ENCODE results near the gene CACNA2D4.

Gene CACNA2D4

GRCh38 chr12:1795785-1796514 is 122.5 kb downstream of the CACNA2D4 start:
- CTCF ChIA-PET = interaction anchor here (0.8 to 2.5 kb wide), 4 partner anchors 47 to 144 kb away, joined by 3 to 18 read pairs (median 5); no protein-coding TSS in a partner anchor
- peak; percentile 92 for DNase-seq (ENCODE audit: extremely low spot score)
- no peak for TF ChIP-seq FOXM1 (IDR thresholded peaks at IDR 0.05; ENCODE audit: borderline replicate concordance)
- peak; percentile 87 for TF ChIP-seq PKNOX1 (IDR thresholded peaks at IDR 0.05)
- POLR2A ChIA-PET = no interaction called here

GRCh38 chr12:1795221-1795784 is 123.1 kb downstream of the CACNA2D4 start:
- CTCF ChIA-PET = interaction anchor here (0.8 to 2.5 kb wide), 4 partner anchors 48 to 144 kb away, joined by 3 to 18 read pairs (median 5); no protein-coding TSS in a partner anchor
- DNase-seq (ENCODE audit: extremely low spot score) = no peak
- POLR2A ChIA-PET = no interaction called here
- TF ChIP-seq NFRKB (IDR thresholded peaks at IDR 0.05) (no peak), CTBP1 (IDR thresholded peaks at IDR 0.05; ENCODE audit: borderline replicate concordance) (no peak), FOXK2 (IDR thresholded peaks at IDR 0.05) (no peak), TARDBP (IDR thresholded peaks at IDR 0.05) (no peak), HDGF (IDR thresholded peaks at IDR 0.05; ENCODE audit: borderline replicate concordance) (no peak), SUZ12 (IDR thresholded peaks at IDR 0.05) (no peak), ARNT (IDR thresholded peaks at IDR 0.05) (no peak), L3MBTL2 (conservative IDR thresholded peaks at IDR 0.05) (no peak), FOXA1 (IDR thresholded peaks at IDR 0.05) (no peak), PKNOX1 (IDR thresholded peaks at IDR 0.05) (no peak), LEF1 (IDR thresholded peaks at IDR 0.05; ENCODE audit: borderline replicate concordance) (no peak), ZNF384 (IDR thresholded peaks at IDR 0.05) (no peak), FOXM1 (IDR thresholded peaks at IDR 0.05; ENCODE audit: borderline replicate concordance) (no peak), ELF4 (IDR thresholded peaks at IDR 0.05) (no peak), BHLHE40 (IDR thresholded peaks at IDR 0.05; ENCODE audit: borderline replicate concordance) (no peak), SP1 (IDR thresholded peaks at IDR 0.05) (no peak)

GRCh38 chr12:1794440-1795090 is 123.9 kb downstream of the CACNA2D4 start:
- CTCF ChIA-PET = interaction anchor here (2.5 kb wide), 1 partner anchor 145 kb away, joined by 18 read pairs; no protein-coding TSS in a partner anchor
- TF ChIP-seq ZNF384 (IDR thresholded peaks at IDR 0.05) = no peak
- TF ChIP-seq FOXA1 (IDR thresholded peaks at IDR 0.05) = no peak
- TF ChIP-seq FOXM1 (IDR thresholded peaks at IDR 0.05; ENCODE audit: borderline replicate concordance) = no peak
- TF ChIP-seq SP1 (IDR thresholded peaks at IDR 0.05) = no peak
- TF ChIP-seq ARNT (IDR thresholded peaks at IDR 0.05) = no peak
- TF ChIP-seq ELF4 (IDR thresholded peaks at IDR 0.05) = no peak
- TF ChIP-seq NFRKB (IDR thresholded peaks at IDR 0.05) = no peak
- TF ChIP-seq FOXK2 (IDR thresholded peaks at IDR 0.05) = no peak
- no peak for TF ChIP-seq PKNOX1 (IDR thresholded peaks at IDR 0.05)
- no peak for TF ChIP-seq HDGF (IDR thresholded peaks at IDR 0.05; ENCODE audit: borderline replicate concordance)
- TF ChIP-seq TARDBP (IDR thresholded peaks at IDR 0.05) = no peak
- TF ChIP-seq SUZ12 (IDR thresholded peaks at IDR 0.05) = no peak
- TF ChIP-seq LEF1 (IDR thresholded peaks at IDR 0.05; ENCODE audit: borderline replicate concordance) = no peak
- TF ChIP-seq L3MBTL2 (conservative IDR thresholded peaks at IDR 0.05) = no peak
- POLR2A ChIA-PET = no interaction called here
- DNase-seq (ENCODE audit: extremely low spot score) = no peak

GRCh38 chr12:1793426-1794210 is 124.8 kb downstream of the CACNA2D4 start:
- TF ChIP-seq SUZ12 (IDR thresholded peaks at IDR 0.05) (no peak), LEF1 (IDR thresholded peaks at IDR 0.05; ENCODE audit: borderline replicate concordance) (no peak), HDGF (IDR thresholded peaks at IDR 0.05; ENCODE audit: borderline replicate concordance) (no peak), TARDBP (IDR thresholded peaks at IDR 0.05) (no peak), ARNT (IDR thresholded peaks at IDR 0.05) (no peak), BHLHE40 (IDR thresholded peaks at IDR 0.05; ENCODE audit: borderline replicate concordance) (no peak)
- DNase-seq (ENCODE audit: extremely low spot score) = no peak
- POLR2A ChIA-PET = no interaction called here
- CTCF ChIA-PET = interaction anchor here (1.0 to 2.5 kb wide), 2 partner anchors 146 kb away, joined by 4 to 18 read pairs; no protein-coding TSS in a partner anchor

GRCh38 chr12:1792406-1792805 is 126.0 kb downstream of the CACNA2D4 start:
- DNase-seq (ENCODE audit: extremely low spot score) = no peak
- ChIA-PET CTCF (interaction anchor here (1.0 to 3.3 kb wide), 6 partner anchors 135 to 242 kb away, joined by 3 to 93 read pairs (median 4); no protein-coding TSS in a partner anchor), POLR2A (no interaction called here)
- no peak for TF ChIP-seq HDGF (IDR thresholded peaks at IDR 0.05; ENCODE audit: borderline replicate concordance)
- no peak for TF ChIP-seq LEF1 (IDR thresholded peaks at IDR 0.05; ENCODE audit: borderline replicate concordance)
- TF ChIP-seq CTBP1 (IDR thresholded peaks at IDR 0.05; ENCODE audit: borderline replicate concordance) = no peak
- no peak for TF ChIP-seq SUZ12 (IDR thresholded peaks at IDR 0.05)
- TF ChIP-seq ELF4 (IDR thresholded peaks at IDR 0.05) = no peak
- no peak for TF ChIP-seq BHLHE40 (IDR thresholded peaks at IDR 0.05; ENCODE audit: borderline replicate concordance)
- TF ChIP-seq FOXA1 (IDR thresholded peaks at IDR 0.05) = no peak
- TF ChIP-seq L3MBTL2 (conservative IDR thresholded peaks at IDR 0.05) = no peak
- no peak for TF ChIP-seq TARDBP (IDR thresholded peaks at IDR 0.05)
- no peak for TF ChIP-seq SP1 (IDR thresholded peaks at IDR 0.05)

Data from HEK293T (cell line).